ENCODE data around the gene C16orf54. TPM values are rescaled to one million over a fixed set of nuclear protein-coding genes. Genes with fewer than 3 reads are reported as not detected.
"Not testable (repeated sequence)": the region's sequence is repeated elsewhere in the genome, so short reads cannot be mapped to it uniquely, and the experiment has no call there.

C16orf54 gene
- total and polyA plus RNA-seq, 2 donors (not counting 3 experiments of a cell fraction or from before 2014, with no cell fraction given) = not detected

- H3K4me3 ChIP-seq (replicated peaks in 1 of 3; ENCODE audit: insufficient read depth in 1 of 3, low read depth in 1 of 3, low read length in 3 of 3); POLR2A ChIA-PET; H3K9ac ChIP-seq (replicated peaks; ENCODE audit: extremely low read depth, insufficient read depth, low read length); BruUV-seq (replicated peaks); H3K4me1 ChIP-seq (ENCODE audit: control insufficient read depth, extremely low read depth, insufficient read depth, low read length); DNase-seq (ENCODE audit: low read depth, low spot score); FAIRE-seq; H3K27ac ChIP-seq (ENCODE audit: insufficient read depth, low read depth, low read length); dilution Hi-C loops (cut with MboI; ENCODE audit: extremely low pct_ligation_motif_present, low sequenced_read_pairs); H3K79me2 ChIP-seq (ENCODE audit: control insufficient read depth, insufficient read depth, low read length); H3K27me3 ChIP-seq (ENCODE audit: control insufficient read depth in 2 of 2, insufficient read depth in 2 of 2, low read length in 2 of 2); H3K9me1 ChIP-seq (replicated peaks; ENCODE audit: control insufficient read depth, extremely low read depth, insufficient read depth, low read length); intact Hi-C loops (cut with micrococcal nuclease); H4K20me1 ChIP-seq (replicated peaks; ENCODE audit: control insufficient read depth, extremely low read depth, insufficient read depth, low read length); H2AFZ ChIP-seq (ENCODE audit: low read depth, low read length); H3K9me3 ChIP-seq (replicated peaks; ENCODE audit: control insufficient read depth, insufficient read depth, low read length); H3K36me3 ChIP-seq (ENCODE audit: control insufficient read depth in 2 of 2, extremely low read depth in 1 of 2, insufficient read depth in 2 of 2, low read length in 2 of 2); H3K4me2 ChIP-seq (ENCODE audit: insufficient read depth, low read length): not testable (repeated sequence)
- CTCF ChIA-PET = interaction anchor here (1.3 kb wide), 1 partner anchor 40 kb away, joined by 4 read pairs; no protein-coding TSS in a partner anchor
Measured at GRCh38 chr16:29739927-29740629, 5.7 kb downstream of the C16orf54 start.

GRCh38 chr16:29738514-29738913, 7.3 kb downstream of the C16orf54 start:
- dilution Hi-C loops (cut with MboI; ENCODE audit: extremely low pct_ligation_motif_present, low sequenced_read_pairs) (no loop called here), intact Hi-C loops (cut with micrococcal nuclease) (no loop called here)
- DNase-seq (ENCODE audit: low read depth, low spot score) (no peak), FAIRE-seq (no peak)
- no peaks in the 10 kb centered on the region for H3K9me1 ChIP-seq (replicated peaks; ENCODE audit: control insufficient read depth, extremely low read depth, insufficient read depth, low read length)
- H3K4me2 ChIP-seq (ENCODE audit: insufficient read depth, low read length) = no peak overlapping the region
- H3K27me3 ChIP-seq (ENCODE audit: control insufficient read depth in 2 of 2, insufficient read depth in 2 of 2, low read length in 2 of 2) = peaks cover 2 to 3% of the 10 kb centered on the region in 2 experiments
- H3K9ac ChIP-seq (replicated peaks; ENCODE audit: extremely low read depth, insufficient read depth, low read length) = no peak overlapping the region
- no peak overlapping the region for H3K27ac ChIP-seq (ENCODE audit: insufficient read depth, low read depth, low read length)
- no peaks in the 10 kb centered on the region for H3K9me3 ChIP-seq (replicated peaks; ENCODE audit: control insufficient read depth, insufficient read depth, low read length)
- POLR2A ChIA-PET = no interaction called here
- no peak overlapping the region for H3K4me3 ChIP-seq (replicated peaks in 1 of 3; ENCODE audit: insufficient read depth in 1 of 3, low read depth in 1 of 3, low read length in 3 of 3)
- no peaks in the 10 kb centered on the region for H3K79me2 ChIP-seq (ENCODE audit: control insufficient read depth, insufficient read depth, low read length)
- no peaks in the 10 kb centered on the region for H3K4me1 ChIP-seq (ENCODE audit: control insufficient read depth, extremely low read depth, insufficient read depth, low read length)
- H4K20me1 ChIP-seq (replicated peaks; ENCODE audit: control insufficient read depth, extremely low read depth, insufficient read depth, low read length) = no peaks in the 10 kb centered on the region
- TF ChIP-seq MYC (IDR thresholded peaks at IDR 0.05; ENCODE audit: low read depth, low read length) (no peak), FOS (IDR thresholded peaks at IDR 0.05; ENCODE audit: borderline replicate concordance, insufficient read depth, low read length) (no peak), CTCF (IDR thresholded peaks at IDR 0.05; ENCODE audit: extremely low read depth in 1 of 2, insufficient read depth in 1 of 2, low read depth in 1 of 2, low read length in 2 of 2) (no peak), MAX (IDR thresholded peaks at IDR 0.05; ENCODE audit: insufficient read depth, insufficient read length) (no peak), GATA2 (IDR thresholded peaks at IDR 0.05; ENCODE audit: insufficient read depth, insufficient read length, low read depth, low read length) (no peak), EZH2 (IDR thresholded peaks at IDR 0.05; ENCODE audit: borderline replicate concordance, low read depth, low read length, severe bottlenecking) (no peak), POLR2AphosphoS5 (IDR thresholded peaks at IDR 0.05; ENCODE audit: insufficient read depth, low read depth, low read length) (no peak), POLR2A (IDR thresholded peaks at IDR 0.05; ENCODE audit: low read depth, low read length) (no peak), JUN (IDR thresholded peaks at IDR 0.05; ENCODE audit: borderline replicate concordance, insufficient read depth, insufficient read length, low read depth) (no peak)
- H3K36me3 ChIP-seq (ENCODE audit: control insufficient read depth in 2 of 2, extremely low read depth in 1 of 2, insufficient read depth in 2 of 2, low read length in 2 of 2) = no peaks in the 10 kb centered on the region
- CTCF ChIA-PET = interaction anchor here (0.9 to 2.4 kb wide), 5 partner anchors 9 to 110 kb away, joined by 3 to 9 read pairs (median 4); no protein-coding TSS in a partner anchor
- BruUV-seq (replicated peaks) = no TSS peak
- no peak overlapping the region for H2AFZ ChIP-seq (ENCODE audit: low read depth, low read length)
